Smooth muscle cell of the brain vasculature (primary cell): Measurements from ENCODE around the gene CHRNB2.

Experiments used
- DNase-seq: peaks from one replicate; pipeline ENCODE4 v3.0.0-alpha.2; 2012; ENCODE audit warnings: low read depth, low spot score

CHRNB2 gene

DNA sequence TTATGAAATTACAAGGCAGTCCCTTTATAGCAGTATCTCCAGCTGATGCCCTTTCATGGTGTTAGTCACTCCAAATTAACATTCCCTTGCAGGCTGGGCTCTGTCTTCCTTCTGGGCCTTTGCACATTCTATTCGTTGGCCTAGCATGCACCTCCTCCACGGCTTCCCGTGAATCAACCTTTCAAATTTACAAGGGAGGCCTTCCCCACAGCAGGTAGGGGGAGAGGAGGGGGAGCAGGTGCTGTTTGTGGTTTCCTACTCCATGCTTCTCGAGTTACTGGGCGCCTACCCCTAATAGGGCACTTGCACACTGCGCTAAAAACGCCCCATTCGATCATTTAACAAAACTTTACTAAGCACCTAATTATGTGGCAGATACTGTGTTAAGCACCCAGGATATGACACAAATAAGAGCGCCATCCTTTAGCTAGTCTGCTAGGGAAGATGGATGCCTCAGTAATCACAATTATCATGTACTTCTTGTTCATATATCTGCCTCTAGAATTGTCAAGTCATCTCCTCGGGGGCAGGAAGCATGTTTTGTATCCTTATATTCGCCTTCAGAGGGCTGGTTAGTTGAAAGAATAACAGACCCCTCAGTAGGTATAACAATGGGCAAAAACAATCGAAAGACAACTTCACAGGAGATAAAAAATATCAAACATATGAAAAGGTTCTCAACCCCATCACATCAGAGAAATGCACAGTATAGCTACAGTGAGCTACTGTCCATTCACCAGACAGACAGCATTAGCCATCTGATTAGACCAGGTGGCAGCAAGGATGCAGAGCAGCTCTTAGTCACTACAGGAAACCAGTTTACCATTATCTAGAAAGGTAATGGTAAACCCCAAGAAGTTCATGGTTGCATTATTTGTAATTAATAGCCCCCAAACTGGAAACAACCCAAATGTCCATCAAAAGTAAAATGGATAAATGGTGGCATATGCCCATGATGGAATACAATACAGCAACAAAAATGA, 42.1 kb downstream of the CHRNB2 start:
- DNase-seq = no peak

DNA sequence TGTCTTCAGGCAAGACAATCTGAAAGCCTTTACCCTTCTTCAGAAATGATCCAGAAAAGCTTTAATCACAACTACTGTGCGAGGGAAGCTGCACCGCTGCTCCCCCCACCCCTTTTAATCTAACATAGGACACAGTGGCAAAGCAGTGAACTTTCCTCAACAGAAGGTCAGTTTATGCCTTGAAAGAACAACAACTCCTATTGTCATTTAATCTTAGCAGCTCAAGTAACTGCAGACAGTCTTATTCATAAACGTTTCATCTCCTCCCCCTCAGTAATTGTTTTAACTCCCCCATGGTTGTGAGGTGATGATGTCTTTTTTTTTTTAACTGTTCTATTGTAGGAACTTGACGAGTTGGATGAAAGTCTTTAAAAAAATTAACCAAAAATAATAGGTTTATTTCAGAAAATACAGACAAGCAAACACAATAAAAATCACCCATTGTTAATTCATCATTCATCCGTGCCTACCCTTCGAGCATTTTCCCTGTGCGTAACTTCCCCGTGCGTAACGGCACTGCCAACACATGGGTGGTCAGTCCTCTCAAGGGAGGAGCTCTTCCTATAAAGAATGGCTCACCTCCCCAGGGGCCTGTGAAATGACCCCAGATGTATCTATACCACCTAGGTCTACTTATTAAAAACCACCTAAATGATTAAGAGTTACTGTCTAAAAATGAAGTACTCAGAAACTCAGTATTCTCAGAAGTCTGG, 43.7 kb downstream of the CHRNB2 start:
- DNase-seq = no peak

GRCh38 chr1:154614247-154614646, 46.7 kb downstream of the CHRNB2 start:
- DNase-seq = no peak

DNA sequence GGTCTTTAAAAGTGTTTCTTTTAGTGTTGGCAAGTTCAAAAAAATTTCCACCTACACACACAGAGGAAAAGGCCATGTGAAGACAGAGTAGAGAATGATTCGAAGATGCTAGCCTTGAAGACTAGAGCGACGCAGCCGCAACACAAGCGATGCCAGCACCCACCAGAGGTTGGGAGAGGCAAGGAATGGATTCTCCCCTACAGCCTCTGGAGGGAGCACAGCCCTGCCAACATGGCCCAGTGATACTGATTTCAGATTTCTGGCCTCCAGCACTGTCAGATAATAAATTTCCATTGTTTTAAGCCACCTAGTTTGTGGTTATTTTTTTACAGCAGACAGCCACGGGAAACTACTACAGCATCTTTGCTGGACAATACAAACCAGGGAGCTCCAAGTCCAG, 47.3 kb downstream of the CHRNB2 start:
- DNase-seq = no peak

GRCh38 chr1:154615411-154615810, 47.8 kb downstream of the CHRNB2 start:
- no peak for DNase-seq

- no peak for DNase-seq
Measured at GRCh38 chr1:154616659-154617345, 49.2 kb downstream of the CHRNB2 start.

DNA sequence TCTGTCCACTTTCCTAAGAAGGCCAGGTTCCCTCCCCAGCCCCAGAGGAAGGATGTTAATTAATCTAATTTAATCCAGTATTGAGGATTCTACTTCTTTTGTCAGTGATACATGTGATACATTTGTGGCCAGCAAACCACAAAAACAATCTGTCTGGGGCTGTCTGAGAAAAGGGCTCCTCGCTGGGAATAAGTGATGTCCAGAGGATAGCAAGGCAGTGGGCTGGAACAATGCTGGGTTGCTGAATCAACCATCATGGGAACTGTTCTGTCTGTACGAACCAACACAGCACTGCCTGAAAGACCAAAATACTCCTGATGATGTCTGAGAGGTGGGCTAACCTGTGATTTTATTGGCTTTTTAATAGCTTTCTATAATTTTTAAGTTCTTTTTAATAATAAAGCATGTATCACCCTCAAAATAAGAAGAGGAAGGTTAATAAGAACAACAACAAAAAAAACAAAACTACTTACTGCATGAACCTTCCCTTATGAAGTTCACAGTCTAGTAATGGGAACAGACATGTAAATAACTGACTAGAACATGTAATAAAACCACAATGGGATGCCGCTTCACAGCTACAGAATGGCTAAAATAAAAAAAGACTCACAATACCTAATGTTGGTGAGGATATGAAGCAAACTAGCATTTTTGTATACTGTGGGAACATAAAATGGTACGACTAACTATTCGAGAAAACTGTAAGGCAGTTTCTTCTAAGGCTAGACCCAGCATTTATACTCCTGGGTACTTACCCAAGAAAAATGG, 51.8 kb downstream of the CHRNB2 start:
- no peak for DNase-seq

- no peak for DNase-seq
Measured at GRCh38 chr1:154620751-154621150, 53.2 kb downstream of the CHRNB2 start.

GRCh38 chr1:154621875-154622274, 54.3 kb downstream of the CHRNB2 start:
- no peak for DNase-seq

GRCh38 chr1:154622503-154623039, 55.0 kb downstream of the CHRNB2 start:
- no peak for DNase-seq

DNA sequence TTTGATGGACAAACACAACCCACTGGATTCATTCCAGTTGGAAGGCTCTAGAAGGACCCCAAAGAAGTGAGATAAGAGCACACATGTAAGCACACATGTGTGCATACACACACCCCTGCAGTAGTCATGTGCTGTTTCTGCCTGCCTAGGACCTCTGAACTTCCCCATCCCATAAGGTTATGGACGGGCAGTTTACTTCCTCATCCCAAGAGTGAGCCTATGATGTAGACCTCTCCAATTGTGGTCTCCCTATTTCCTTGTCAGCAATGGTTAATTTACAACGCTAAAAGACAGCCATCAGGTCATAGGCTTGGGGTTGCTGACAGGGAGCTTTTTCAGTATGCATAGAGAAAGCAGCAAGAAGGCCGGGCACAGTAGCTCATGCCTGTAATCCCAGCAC, 55.8 kb downstream of the CHRNB2 start:
- no peak for DNase-seq

DNA sequence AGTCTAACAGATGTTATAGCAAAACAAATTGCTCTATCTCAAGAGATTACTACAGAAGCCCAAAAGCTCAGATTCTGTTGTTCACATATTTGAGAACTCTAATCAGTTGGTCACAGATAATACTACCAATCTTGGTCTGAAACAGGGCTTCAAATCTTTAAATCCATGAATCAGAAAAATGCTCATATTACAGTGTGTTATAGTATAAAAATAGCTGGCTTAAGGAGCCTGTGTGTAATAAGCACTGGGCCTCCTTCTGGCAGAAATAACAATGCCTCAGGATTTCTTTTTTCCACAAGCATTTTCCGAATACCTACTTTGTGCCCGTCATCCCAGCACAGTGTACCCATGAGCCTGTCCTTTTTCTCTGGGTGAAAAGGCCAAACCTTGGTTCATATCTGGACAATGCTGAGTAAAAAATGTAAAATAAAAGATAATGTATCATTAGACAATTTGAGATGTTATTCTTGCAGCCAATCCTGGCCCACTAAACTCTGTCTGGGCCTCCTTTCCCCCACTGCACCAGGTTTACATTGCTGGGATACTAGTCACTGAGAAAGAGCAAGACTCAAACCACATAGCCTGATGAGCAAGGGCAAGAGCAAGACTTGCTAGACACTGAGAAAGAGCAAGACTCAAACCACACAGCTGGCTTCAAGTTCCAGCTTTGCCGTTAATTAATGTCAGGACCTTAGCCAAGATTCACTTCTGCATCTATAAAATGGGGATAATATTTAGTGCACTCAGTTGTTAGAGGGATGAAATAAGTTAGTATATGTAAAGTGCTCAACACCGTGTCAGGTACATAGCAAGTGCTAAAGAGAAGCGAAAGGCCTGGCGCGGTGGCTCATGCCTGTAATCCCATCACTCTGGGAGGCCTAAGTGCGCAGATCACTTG, 57.4 kb downstream of the CHRNB2 start:
- no peak for DNase-seq

GRCh38 chr1:154626456-154627256, 59.1 kb downstream of the CHRNB2 start:
- no peak for DNase-seq

- peak; percentile 82 for DNase-seq
Measured at GRCh38 chr1:154627257-154628120, 59.9 kb downstream of the CHRNB2 start.

GRCh38 chr1:154628121-154628405, 60.5 kb downstream of the CHRNB2 start:
- no peak for DNase-seq

DNA sequence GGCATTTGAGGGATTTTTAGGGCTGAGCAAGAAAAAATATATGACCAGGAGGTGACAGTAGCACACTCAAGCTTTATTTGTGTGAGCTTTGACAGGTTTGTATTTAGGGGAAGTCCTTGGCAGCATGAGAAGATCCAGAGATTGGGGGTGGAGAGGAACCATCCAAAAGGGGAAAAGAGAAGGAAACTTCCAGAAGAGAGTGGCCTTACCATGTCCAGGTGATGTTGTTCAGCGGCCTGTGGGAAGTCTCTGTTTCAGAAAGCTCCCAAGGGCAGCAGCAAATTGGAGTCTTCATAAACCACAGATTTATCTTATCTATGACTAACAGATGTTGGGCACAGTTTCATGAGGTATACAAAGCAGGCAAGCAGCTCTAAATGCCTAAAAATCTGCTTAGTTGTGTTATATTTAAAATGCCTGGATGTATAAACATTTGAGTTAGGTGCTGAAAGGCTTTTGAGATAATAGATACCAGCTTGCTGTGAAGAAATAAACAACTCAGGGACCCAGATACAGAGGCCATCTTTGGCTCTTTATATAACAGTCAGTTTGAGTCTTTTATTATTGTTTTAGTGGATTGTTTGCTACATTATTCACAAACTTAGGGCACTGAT, 61.6 kb downstream of the CHRNB2 start:
- DNase-seq = no peak
